ENCODE data around the gene MCF2L.
"Not testable (repeated sequence)": the region's sequence is repeated elsewhere in the genome, so short reads cannot be mapped to it uniquely, and the experiment has no call there.

The MCF2L gene

GRCh38 chr13:113050734-113051431 lies 81.9 kb downstream of the MCF2L start:
- DNase-seq (ENCODE audit: low read depth in 2 of 2), result no peak

GRCh38 chr13:113051641-113052040 lies 82.6 kb downstream of the MCF2L start:
- no peak for DNase-seq (ENCODE audit: low read depth in 2 of 2)

- no peak for DNase-seq (ENCODE audit: low read depth in 2 of 2)
These were observed 83.2 kb downstream of the MCF2L start for GRCh38 chr13:113052206-113052605.

- DNase-seq (ENCODE audit: low read depth in 2 of 2), result no peak
These were observed 84.0 kb downstream of the MCF2L start for GRCh38 chr13:113052971-113053370.

- no peak for DNase-seq (ENCODE audit: low read depth in 2 of 2)
These were observed 84.4 kb downstream of the MCF2L start for GRCh38 chr13:113053376-113053775.

- no peak for DNase-seq (ENCODE audit: low read depth in 2 of 2)
These were observed 85.0 kb downstream of the MCF2L start for GRCh38 chr13:113053801-113054604.

- DNase-seq (ENCODE audit: low read depth in 2 of 2), result no peak
These were observed 88.1 kb downstream of the MCF2L start for GRCh38 chr13:113057084-113057483.

- DNase-seq (ENCODE audit: low read depth in 2 of 2), result not testable (repeated sequence)
These were observed 88.5 kb downstream of the MCF2L start for GRCh38 chr13:113057559-113057958.

GRCh38 chr13:113058129-113058987 lies 89.3 kb downstream of the MCF2L start:
- DNase-seq (ENCODE audit: low read depth in 2 of 2), result no peak

- no peak for DNase-seq (ENCODE audit: low read depth in 2 of 2)
These were observed 90.2 kb downstream of the MCF2L start for GRCh38 chr13:113058988-113059850.

- no peak for DNase-seq (ENCODE audit: low read depth in 2 of 2)
These were observed 90.9 kb downstream of the MCF2L start for GRCh38 chr13:113059891-113060290.

- no peak for DNase-seq (ENCODE audit: low read depth in 2 of 2)
These were observed 91.7 kb downstream of the MCF2L start for GRCh38 chr13:113060557-113061270.

GRCh38 chr13:113061271-113061625 lies 92.2 kb downstream of the MCF2L start:
- no peak for DNase-seq (ENCODE audit: low read depth in 2 of 2)

GRCh38 chr13:113061796-113062425 lies 92.9 kb downstream of the MCF2L start:
- DNase-seq (ENCODE audit: low read depth in 2 of 2), result no peak

GRCh38 chr13:113062691-113063090 lies 93.7 kb downstream of the MCF2L start:
- no peak for DNase-seq (ENCODE audit: low read depth in 2 of 2)

- DNase-seq (ENCODE audit: low read depth in 2 of 2), result no peak
These were observed 94.1 kb downstream of the MCF2L start for GRCh38 chr13:113063091-113063491.

- no peak for DNase-seq (ENCODE audit: low read depth in 2 of 2)
These were observed 95.1 kb downstream of the MCF2L start for GRCh38 chr13:113064000-113064533.

GRCh38 chr13:113064534-113065405 lies 95.8 kb downstream of the MCF2L start:
- DNase-seq (ENCODE audit: low read depth in 2 of 2), result no peak
